Ascending aorta (tissue), 2 donors: ENCODE data around the gene PAX8. TPM values are rescaled to one million over a fixed set of nuclear protein-coding genes. Genes with fewer than 3 reads are reported as not detected.
"Not testable (repeated sequence)": the region's sequence is repeated elsewhere in the genome, so short reads cannot be mapped to it uniquely, and the experiment has no call there.

Source experiments
- DNase-seq, 2 donors: peaks; one replicate each; pipeline ENCODE4 v3.0.0-alpha.2; 2019; ENCODE audit warnings: low spot score in 2 of 2
- H3K27ac ChIP-seq, 2 donors: fragments of 200-600 bp; sonication (generic); one replicate each; pipeline ENCODE4 v1.5.1; 2016 to 2017; ENCODE audit warnings: mild to moderate bottlenecking in 1 of 2
- H3K27me3 ChIP-seq: fragments of 200-600 bp; sonication (generic); one replicate; pipeline ENCODE4 v1.5.1; 2017
- H3K36me3 ChIP-seq, 2 donors: fragments of 200-600 bp; sonication (generic); one replicate each; pipeline ENCODE4 v1.5.1; 2016
- H3K4me1 ChIP-seq, 2 donors: fragments of 200-600 bp; sonication (generic); one replicate each; pipeline ENCODE4 v1.5.1; 2016 to 2017; ENCODE audit warnings: mild to moderate bottlenecking in 1 of 2
- H3K4me3 ChIP-seq, 2 donors: fragments of 200-600 bp; sonication (generic); one replicate each; pipeline ENCODE4 v1.5.1; 2016 to 2017; ENCODE audit warnings: mild to moderate bottlenecking in 1 of 2
- H3K9me3 ChIP-seq, 2 donors: fragments of 200-600 bp; sonication (generic); one replicate each; pipeline ENCODE4 v1.5.1; 2016
- CTCF ChIP-seq, 3 experiments: fragments of 200-600 bp in 2 of 3; fragments of 450-650 bp in 1 of 3; sonication (generic) in 2 of 3; IDR thresholded peaks; one replicate each; pipeline ENCODE4 v1.5.1; 2016 to 2019; ENCODE audit warnings: antibody characterized with exemption in 3 of 3, mild to moderate bottlenecking in 1 of 3, moderate library complexity in 1 of 3
- intact Hi-C: fragments of 100-400 bp; cut with DNase I; formaldehyde crosslinking; loops from one replicate; pipeline ENCODE4 v1.15.1; 2023
- total RNA-seq: library from RNA; depleted of rRNA; stranded (reverse); fragments of >200 nt; gene quantifications from one replicate; pipeline ENCODE4 v1.1.0, GENCODE V29; 2016

Gene PAX8
- 0.11 TPM for total RNA-seq

GRCh38 chr2:113278742-113279139 is at the start of gene PAX8:
PAX8 (minus strand) TSS chr2:113278921; CDS start chr2:113278394, 527 bp downstream.
- no peak within 1 kb of the TSS for H3K27ac ChIP-seq
- no peak for TF ChIP-seq CTCF (IDR thresholded peaks at IDR 0.05)

GRCh38 chr2:113328043-113328442 is 49.3 kb upstream of the PAX8 start:
- H3K4me3 ChIP-seq = no peak overlapping the region
- no peaks in the 10 kb centered on the region for H3K9me3 ChIP-seq
- no peak for DNase-seq
- no peaks in the 10 kb centered on the region for H3K27me3 ChIP-seq
- TF ChIP-seq CTCF (IDR thresholded peaks at IDR 0.05) = no peak
- intact Hi-C loops = no loop called here
- no peak overlapping the region for H3K27ac ChIP-seq
- no peaks in the 10 kb centered on the region for H3K36me3 ChIP-seq
- H3K4me1 ChIP-seq = peaks cover 0 to 4% of the 10 kb centered on the region in 2 donors

More at GRCh38 chr2:113278742-113279139, at the start of gene PAX8:
- peaks cover 17 to 24% of the 10 kb centered on the region in 2 donors for H3K4me1 ChIP-seq
- no peaks in the 10 kb centered on the region for H3K36me3 ChIP-seq
- peak within 1 kb of the TSS in 1 of 2 donors; percentile 54 for H3K4me3 ChIP-seq
- DNase-seq = no peak
- H3K9me3 ChIP-seq = no peaks in the 10 kb centered on the region
- intact Hi-C loops = no loop called here
- H3K27me3 ChIP-seq = peaks cover 28% of the 10 kb centered on the region

- H3K27me3 ChIP-seq, H3K36me3 ChIP-seq, H3K27ac ChIP-seq, DNase-seq, intact Hi-C loops, H3K9me3 ChIP-seq, H3K4me1 ChIP-seq: not testable (repeated sequence)
- peak overlapping the region; percentile 53 to 62 for H3K4me3 ChIP-seq
Observed at GRCh38 chr2:113325161-113325731, 46.5 kb upstream of the PAX8 start.

- Histone ChIP-seq H3K27ac (no peak overlapping the region), H3K9me3 (no peaks in the 10 kb centered on the region), H3K27me3 (no peaks in the 10 kb centered on the region), H3K4me1 (peaks cover 0 to 4% of the 10 kb centered on the region in 2 donors), H3K4me3 (peak overlapping the region; percentile 53 to 62), H3K36me3 (no peaks in the 10 kb centered on the region)
- intact Hi-C loops = no loop called here
- DNase-seq = no peak
- no peak for TF ChIP-seq CTCF (IDR thresholded peaks at IDR 0.05)
Observed at GRCh38 chr2:113324684-113325160, 46.0 kb upstream of the PAX8 start.

- H3K9me3 ChIP-seq, H3K27me3 ChIP-seq, H3K36me3 ChIP-seq, H3K4me3 ChIP-seq, H3K4me1 ChIP-seq, intact Hi-C loops, H3K27ac ChIP-seq, DNase-seq: not testable (repeated sequence)
Observed at GRCh38 chr2:113323129-113323528, 44.4 kb upstream of the PAX8 start.

- H3K4me3 ChIP-seq, intact Hi-C loops, H3K36me3 ChIP-seq, H3K27ac ChIP-seq, H3K4me1 ChIP-seq, H3K27me3 ChIP-seq, DNase-seq, H3K9me3 ChIP-seq: not testable (repeated sequence)
Observed at GRCh38 chr2:113320106-113320505, 41.4 kb upstream of the PAX8 start.

GRCh38 chr2:113318941-113319340 is 40.2 kb upstream of the PAX8 start:
- H3K4me3 ChIP-seq, H3K9me3 ChIP-seq, intact Hi-C loops, H3K36me3 ChIP-seq, H3K4me1 ChIP-seq, DNase-seq, H3K27ac ChIP-seq, H3K27me3 ChIP-seq: not testable (repeated sequence)

GRCh38 chr2:113316085-113316484 is 37.4 kb upstream of the PAX8 start:
- TF ChIP-seq CTCF (IDR thresholded peaks at IDR 0.05) = no peak
- no peak for DNase-seq
- no peak overlapping the region for H3K27ac ChIP-seq
- no peak overlapping the region for H3K4me3 ChIP-seq
- intact Hi-C loops = no loop called here
- H3K36me3 ChIP-seq = no peaks in the 10 kb centered on the region
- no peaks in the 10 kb centered on the region for H3K27me3 ChIP-seq
- H3K4me1 ChIP-seq = no peaks in the 10 kb centered on the region
- no peaks in the 10 kb centered on the region for H3K9me3 ChIP-seq

GRCh38 chr2:113314663-113315062 is 35.9 kb upstream of the PAX8 start:
- DNase-seq, H3K27ac ChIP-seq, intact Hi-C loops, H3K4me1 ChIP-seq, H3K36me3 ChIP-seq, H3K4me3 ChIP-seq, H3K9me3 ChIP-seq, H3K27me3 ChIP-seq: not testable (repeated sequence)

GRCh38 chr2:113314176-113314575 is 35.5 kb upstream of the PAX8 start:
- H3K27ac ChIP-seq, H3K36me3 ChIP-seq, intact Hi-C loops, DNase-seq, H3K27me3 ChIP-seq, H3K4me3 ChIP-seq, H3K9me3 ChIP-seq, H3K4me1 ChIP-seq: not testable (repeated sequence)
